Spleen (tissue), 11 donors: ENCODE results near the gene CSHL1. TPM values are rescaled to one million over a fixed set of nuclear protein-coding genes. Genes with fewer than 3 reads are reported as not detected.
"Not testable (repeated sequence)": the region's sequence is repeated elsewhere in the genome, so short reads cannot be mapped to it uniquely, and the experiment has no call there.

Experiments
- DNase-seq: peaks from one replicate; pipeline ENCODE4 v3.0.0-alpha.2; 2020
- H3K27ac ChIP-seq, 8 donors: fragments of 200-600 bp; sonication (generic) in 7 of 8; 1 replicate in 4 of 8; 2 replicates in 4 of 8; pipeline versions ENCODE4 v1.5.0 to v1.8.0; 2016 to 2021; ENCODE audit warnings: inconsistent platforms in 4 of 8, mild to moderate bottlenecking in 4 of 8, moderate library complexity in 1 of 8
- H3K27me3 ChIP-seq, 7 donors: fragments of 200-600 bp; sonication (generic) in 6 of 7; replicated peaks in 1 of 7; 1 replicate in 4 of 7; 2 replicates in 3 of 7; pipeline versions ENCODE4 v1.5.0 to v1.8.0; 2016 to 2021; ENCODE audit warnings: inconsistent platforms in 3 of 7, mild to moderate bottlenecking in 1 of 7
- H3K36me3 ChIP-seq, 6 donors: fragments of 200-600 bp; sonication (generic) in 5 of 6; 1 replicate in 4 of 6; 2 replicates in 2 of 6; pipeline versions ENCODE4 v1.5.0 to v1.8.0; 2016 to 2021; ENCODE audit warnings: inconsistent platforms in 2 of 6
- H3K4me1 ChIP-seq, 6 donors: fragments of 200-600 bp; sonication (generic) in 5 of 6; 1 replicate in 3 of 6; 2 replicates in 3 of 6; pipeline versions ENCODE4 v1.5.0 to v1.8.0; 2016 to 2021; ENCODE audit warnings: inconsistent platforms in 3 of 6
- H3K4me3 ChIP-seq, 8 donors: fragments of 200-600 bp; sonication (generic) in 7 of 8; 1 replicate in 4 of 8; 2 replicates in 4 of 8; pipeline versions ENCODE4 v1.5.0 to v1.8.0; 2016 to 2021; ENCODE audit warnings: inconsistent platforms in 4 of 8, mild to moderate bottlenecking in 4 of 8, moderate library complexity in 2 of 8
- H3K9me3 ChIP-seq, 8 donors: fragments of 200-600 bp; sonication (generic) in 7 of 8; 1 replicate in 4 of 8; 2 replicates in 4 of 8; pipeline versions ENCODE4 v1.5.0 to v1.8.0; 2016 to 2021; ENCODE audit warnings: inconsistent platforms in 4 of 8
- CTCF ChIP-seq, 11 experiments: fragments of 200-600 bp in 7 of 11; fragments of 450-650 bp in 4 of 11; sonication (generic) in 4 of 11; IDR thresholded peaks in 8 of 11; conservative IDR thresholded peaks in 3 of 11; 1 replicate in 7 of 11; 2 replicates in 4 of 11; pipeline versions ENCODE4 v1.4.0 to v1.8.0; 2016 to 2021; ENCODE audit warnings: antibody characterized with exemption in 11 of 11, inconsistent platforms in 4 of 11, mild to moderate bottlenecking in 1 of 11
- POLR2A ChIP-seq, 3 donors: fragments of 450-650 bp; IDR thresholded peaks; one replicate each; pipeline ENCODE4 v1.5.1; 2017; ENCODE audit warnings: antibody characterized with exemption in 3 of 3, mild to moderate bottlenecking in 1 of 3
- POLR2AphosphoS5 ChIP-seq, 3 donors: sonication (generic); formaldehyde crosslinking; IDR thresholded peaks; one replicate each; pipeline ENCODE4 v1.5.1; 2017; ENCODE audit warnings: antibody characterized with exemption in 3 of 3
- WGBS, 5 donors: extraction: QIAGEN DNeasy Blood & Tissue Kit in 3 of 5; methylation state at CpG; one replicate each; pipeline versions ENCODE4 v1.1.5 to v1.1.7; 2013 to 2018; 5-methylcytosine and 5-hydroxymethylcytosine counted together
- intact Hi-C: fragments of 100-400 bp; cut with DNase I; formaldehyde crosslinking; loops from one replicate; pipeline ENCODE4 v1.15.0; 2023; ENCODE audit warnings: low total_unique reads
- polyA plus RNA-seq, 3 donors: library from polyadenylated mRNA; stranded (reverse); fragments of 200-250 nt; gene quantifications; one replicate each; pipeline ENCODE4 v1.2.1, GENCODE V29; 2013
- total RNA-seq, 7 donors: library from RNA; depleted of rRNA in 3 of 7; stranded (reverse); fragments of >200 nt in 3 of 7; fragmentation: NEBNext Ultra II Directional in 4 of 7; extraction: Animal tissue kit (Norgen Biotek cat#: 25700) in 4 of 7; gene quantifications; one replicate each; pipeline versions ENCODE4 v1.1.0 to v1.2.1, GENCODE V29; 2016 to 2021
- donor health status: healthy with polysubstance abuse.
- donor health status: DM: no; HTN: no; CAD: no; lungs with moderate emphysema.
- donor health status: DM: no; HTN: no; CAD: no.
- donor health status: Bipolar disorder and iron deficiency.
- donor health status: healthy.
- donor health status: DM: no; HTN: no; CAD: no.
- donor health status: DM: yes; HTN: yes; CAD: no.

Gene CSHL1
- total and polyA plus RNA-seq, 10 donors = 0.06 TPM; not detected in 9

DNA sequence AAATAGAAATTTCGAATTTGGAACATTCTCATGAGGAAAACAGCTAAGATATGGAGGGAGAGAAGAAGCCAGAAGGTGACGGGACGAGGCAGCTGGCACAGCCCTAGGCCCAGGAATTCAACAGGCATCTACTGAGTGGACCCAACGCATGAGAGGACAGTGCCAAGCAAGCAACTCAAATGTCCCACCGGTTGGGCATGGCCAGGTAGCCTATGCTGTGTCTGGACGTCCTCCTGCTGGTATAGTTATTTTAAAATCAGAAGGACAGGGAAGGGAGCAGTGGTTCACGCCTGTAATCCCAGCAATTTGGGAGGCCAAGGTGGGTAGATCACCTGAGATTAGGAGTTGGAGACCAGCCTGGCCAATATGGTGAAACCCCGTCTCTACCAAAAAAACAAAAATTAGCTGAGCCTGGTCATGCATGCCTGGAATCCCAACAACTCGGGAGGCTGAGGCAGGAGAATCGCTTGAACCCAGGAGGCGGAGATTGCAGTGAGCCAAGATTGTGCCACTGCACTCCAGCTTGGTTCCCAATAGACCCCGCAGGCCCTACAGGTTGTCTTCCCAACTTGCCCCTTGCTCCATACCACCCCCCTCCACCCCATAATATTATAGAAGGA is 5.6 kb upstream of the CSHL1 start:
- Histone ChIP-seq H3K36me3 (no peaks in the 10 kb centered on the region), H3K27ac (no peak overlapping the region), H3K4me1 (peaks cover 13 to 57% (median 31%) of the 10 kb centered on the region in 6 donors), H3K27me3 (no peaks in the 10 kb centered on the region), H3K4me3 (no peak overlapping the region), H3K9me3 (no peaks in the 10 kb centered on the region)
- TF ChIP-seq POLR2AphosphoS5 (IDR thresholded peaks at IDR 0.05) (no peak), POLR2A (IDR thresholded peaks at IDR 0.05) (no peak), CTCF (IDR thresholded peaks at IDR 0.05 in 8 of 11, conservative IDR thresholded peaks at IDR 0.05 in 3 of 11) (peak in 1 of 11 experiments; percentile 17)
- DNase-seq = no peak
- 87 to 94% (median 91%) methylated on average over 12 of the region's 12 CpGs for WGBS, 5 donors
- intact Hi-C loops = no loop called here

DNA sequence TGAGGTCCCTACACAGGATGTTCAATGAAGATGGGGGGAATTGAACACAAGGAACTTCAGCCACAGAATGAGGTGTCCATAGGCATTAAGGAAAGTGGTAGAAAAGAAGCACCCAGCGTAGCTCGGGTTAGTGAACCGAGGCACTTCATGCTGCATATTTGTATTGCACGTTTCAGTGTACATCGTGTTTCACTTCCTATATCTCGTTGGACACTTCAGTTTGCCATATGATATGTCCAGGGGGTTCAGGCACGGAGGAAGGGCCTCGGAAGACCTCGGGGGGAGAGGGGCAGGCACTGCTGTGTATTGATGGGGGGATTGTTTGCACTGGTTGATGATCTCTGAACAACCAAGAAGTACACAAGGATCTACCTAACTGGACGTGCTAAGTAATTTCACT is 4.7 kb upstream of the CSHL1 start:
- peaks cover 13 to 55% (median 32%) of the 10 kb centered on the region in 6 donors for H3K4me1 ChIP-seq
- not testable (repeated sequence) for DNase-seq

DNA sequence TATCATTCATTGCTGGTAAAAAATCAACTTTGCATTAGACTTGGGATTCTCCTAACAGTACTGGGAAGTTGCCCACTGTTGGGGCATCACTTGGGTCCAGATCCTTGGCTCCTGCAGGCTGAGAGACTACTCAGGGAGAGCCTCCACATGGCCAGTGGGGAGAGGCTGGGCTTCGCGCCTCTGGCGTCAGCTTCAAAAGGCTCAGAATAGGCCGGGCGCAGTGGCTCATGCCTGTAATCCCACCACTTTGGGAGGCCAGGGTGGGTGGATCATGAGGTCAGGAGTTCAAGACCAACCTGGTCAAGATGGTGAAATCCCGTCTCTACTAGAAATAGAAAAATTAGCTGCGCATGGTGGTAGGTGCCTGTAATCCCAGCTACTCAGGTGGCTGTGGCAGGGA is 3.4 kb upstream of the CSHL1 start:
- intact Hi-C loops = loop anchor here (5.0 kb wide), 2 partner anchors 113 to 218 kb away; partner anchors contain the start of gene ERN1
- Histone ChIP-seq H3K4me3 (no peak overlapping the region), H3K36me3 (no peaks in the 10 kb centered on the region), H3K9me3 (no peaks in the 10 kb centered on the region), H3K4me1 (peaks cover 2 to 42% (median 20%) of the 10 kb centered on the region in 6 donors), H3K27ac (no peak overlapping the region), H3K27me3 (peaks cover 0 to 5% (median 0%) of the 10 kb centered on the region in 7 donors)
- DNase-seq = no peak
- TF ChIP-seq CTCF (IDR thresholded peaks at IDR 0.05 in 8 of 11, conservative IDR thresholded peaks at IDR 0.05 in 3 of 11) (no peak), POLR2A (IDR thresholded peaks at IDR 0.05) (no peak), POLR2AphosphoS5 (IDR thresholded peaks at IDR 0.05) (no peak)
- 92 to 98% (median 94%) methylated on average over 7 of the region's 7 CpGs for WGBS, 5 donors

More for the DNA sequence above, 4.7 kb upstream of the CSHL1 start:
- H3K36me3 ChIP-seq, H3K9me3 ChIP-seq, H3K27ac ChIP-seq, H3K27me3 ChIP-seq, intact Hi-C loops: not testable (repeated sequence)
- H3K4me3 ChIP-seq = peak overlapping the region in 1 of 8 donors; percentile 24
- 57 to 72% (median 62%) methylated on average over 10 of the region's 10 CpGs for WGBS, 5 donors

DNA sequence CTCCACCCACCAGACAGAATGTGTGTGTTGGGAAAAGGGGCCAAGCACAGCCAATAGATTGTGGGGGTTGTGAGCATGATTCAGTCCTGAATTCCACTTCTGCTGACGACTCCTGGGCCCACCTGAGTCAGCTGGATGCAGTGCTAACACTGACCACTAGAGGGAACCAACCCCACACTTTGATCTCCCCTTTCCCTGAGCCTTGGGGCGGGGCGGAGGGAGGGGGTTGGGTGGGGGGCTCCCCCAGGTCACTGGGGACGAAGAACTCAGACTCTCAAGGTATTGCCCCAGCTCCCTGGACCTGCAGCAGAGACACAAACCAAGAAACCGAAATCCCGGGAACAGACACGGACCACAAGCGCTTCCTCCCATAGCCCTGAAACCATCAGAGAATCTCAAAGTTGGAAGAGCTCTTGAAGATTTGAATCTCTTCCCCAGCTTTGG is 621 bp upstream of the CSHL1 start:
- Histone ChIP-seq H3K36me3 (no peaks in the 10 kb centered on the region), H3K4me3 (no peak overlapping the region), H3K27ac (no peak overlapping the region), H3K27me3 (peaks cover 0 to 5% (median 0%) of the 10 kb centered on the region in 7 donors), H3K9me3 (no peaks in the 10 kb centered on the region), H3K4me1 (peaks cover 0 to 28% (median 14%) of the 10 kb centered on the region in 6 donors)
- 34 to 70% (median 41%) methylated on average over 5 to 8 of the region's 8 CpGs for WGBS, 5 donors
- TF ChIP-seq POLR2AphosphoS5 (IDR thresholded peaks at IDR 0.05) (no peak), CTCF (IDR thresholded peaks at IDR 0.05 in 8 of 11, conservative IDR thresholded peaks at IDR 0.05 in 3 of 11) (peak; percentile 59 to 96 (median 86))
- no peak for DNase-seq
- intact Hi-C loops = loop anchor here (5.0 kb wide), 2 partner anchors 116 to 221 kb away; partner anchors contain the start of gene ERN1
